Esophagus squamous epithelium (tissue), 5 donors: ENCODE results near the gene RBMY1D. TPM values are rescaled to one million over a fixed set of nuclear protein-coding genes. Genes with fewer than 3 reads are reported as not detected.

Source experiments
- DNase-seq: peaks from one replicate; lab custom pipeline; 2025; lab: John Stamatoyannopoulos, UW
- H3K27ac ChIP-seq, 4 donors: fragments of 200-600 bp; sonication (generic); one replicate each; pipeline ENCODE4 v1.5.1; 2016 to 2019; ENCODE audit warnings: mild to moderate bottlenecking in 1 of 4
- H3K27me3 ChIP-seq, 4 donors: fragments of 200-600 bp; sonication (generic); 1 replicate in 3 of 4; 2 replicates in 1 of 4; pipeline versions ENCODE4 v1.5.1 to v1.6.0; 2017 to 2021; ENCODE audit warnings: antibody characterized with exemption in 1 of 4
- H3K36me3 ChIP-seq, 3 donors: fragments of 200-600 bp; sonication (generic); one replicate each; pipeline ENCODE4 v1.5.1; 2016 to 2019
- H3K4me1 ChIP-seq, 3 donors: fragments of 200-600 bp; sonication (generic); one replicate each; pipeline ENCODE4 v1.5.1; 2017 to 2019
- H3K4me3 ChIP-seq, 4 donors: fragments of 200-600 bp; sonication (generic); 1 replicate in 3 of 4; 2 replicates in 1 of 4; pipeline ENCODE4 v1.5.1; 2016 to 2019; ENCODE audit warnings: mild to moderate bottlenecking in 2 of 4, moderate library complexity in 1 of 4
- H3K9me3 ChIP-seq, 3 donors: fragments of 200-600 bp; sonication (generic); one replicate each; pipeline ENCODE4 v1.5.1; 2016 to 2019
- CTCF ChIP-seq, 6 experiments: fragments of 450-650 bp in 4 of 6; fragments of 200-600 bp in 2 of 6; sonication (generic) in 2 of 6; IDR thresholded peaks; one replicate each; pipeline ENCODE4 v1.5.1; 2016 to 2019; ENCODE audit warnings: antibody characterized with exemption in 6 of 6, mild to moderate bottlenecking in 4 of 6, moderate library complexity in 4 of 6
- POLR2A ChIP-seq, 4 donors: fragments of 450-650 bp; IDR thresholded peaks; one replicate each; pipeline ENCODE4 v1.6.1; 2017; ENCODE audit warnings: antibody characterized with exemption in 4 of 4, mild to moderate bottlenecking in 4 of 4, moderate library complexity in 3 of 4
- WGBS, 2 donors: methylation state at CpG; one replicate each; pipeline ENCODE4 v1.1.5; 2018; 5-methylcytosine and 5-hydroxymethylcytosine counted together
- intact Hi-C: fragments of 100-400 bp; cut with DNase I; formaldehyde crosslinking; loops from one replicate; pipeline ENCODE4 v1.15.0; 2022
- total RNA-seq, 4 donors: library from RNA; depleted of rRNA; stranded (reverse); fragments of >200 nt; gene quantifications; one replicate each; pipeline ENCODE4 v1.1.0, GENCODE V29; 2016
- donor health status: DM: yes; HTN: yes; CAD: no.

The RBMY1D gene
- total RNA-seq, 4 donors from 2014 or later: not detected

- no CpG with 5 or more reads among the region's 8 CpGs for WGBS, 2 donors
- no peak for TF ChIP-seq CTCF (IDR thresholded peaks at IDR 0.05)
- no peak for TF ChIP-seq POLR2A (IDR thresholded peaks at IDR 0.05)
- intact Hi-C loops: no loop called here
These were observed 58.0 kb downstream of the RBMY1D start for GRCh38 chrY:21836343-21836742.

GRCh38 chrY:21835052-21835451 lies 59.3 kb downstream of the RBMY1D start:
- intact Hi-C loops: no loop called here
- Histone ChIP-seq H3K4me1 (no peaks in the 10 kb centered on the region), H3K4me3 (no peak overlapping the region), H3K27ac (no peak overlapping the region), H3K36me3 (no peaks in the 10 kb centered on the region), H3K27me3 (no peaks in the 10 kb centered on the region), H3K9me3 (no peaks in the 10 kb centered on the region)
- no peak for DNase-seq
- no CpG with 5 or more reads among the region's 7 CpGs for WGBS, 2 donors
- TF ChIP-seq POLR2A (IDR thresholded peaks at IDR 0.05) (no peak), CTCF (IDR thresholded peaks at IDR 0.05) (no peak)

More at GRCh38 chrY:21836343-21836742, 58.0 kb downstream of the RBMY1D start:
- Histone ChIP-seq H3K9me3 (no peaks in the 10 kb centered on the region), H3K4me1 (no peaks in the 10 kb centered on the region), H3K27me3 (no peaks in the 10 kb centered on the region), H3K36me3 (no peaks in the 10 kb centered on the region), H3K27ac (no peak overlapping the region), H3K4me3 (no peak overlapping the region)
- DNase-seq: no peak

Other genes starting within 250 kb of the RBMY1D start
- gene RBMY1E, start 23.5 kb upstream of the RBMY1D start, total RNA-seq: not detected